Astrocyte of the hippocampus (primary cell): ENCODE data around the gene IPO4.
"Not testable (repeated sequence)": the region's sequence is repeated elsewhere in the genome, so short reads cannot be mapped to it uniquely, and the experiment has no call there.

Experiments
- DNase-seq: peaks from one replicate; pipeline ENCODE4 v3.0.0; 2011; ENCODE audit warnings: low read depth, low spot score

Gene IPO4

DNA sequence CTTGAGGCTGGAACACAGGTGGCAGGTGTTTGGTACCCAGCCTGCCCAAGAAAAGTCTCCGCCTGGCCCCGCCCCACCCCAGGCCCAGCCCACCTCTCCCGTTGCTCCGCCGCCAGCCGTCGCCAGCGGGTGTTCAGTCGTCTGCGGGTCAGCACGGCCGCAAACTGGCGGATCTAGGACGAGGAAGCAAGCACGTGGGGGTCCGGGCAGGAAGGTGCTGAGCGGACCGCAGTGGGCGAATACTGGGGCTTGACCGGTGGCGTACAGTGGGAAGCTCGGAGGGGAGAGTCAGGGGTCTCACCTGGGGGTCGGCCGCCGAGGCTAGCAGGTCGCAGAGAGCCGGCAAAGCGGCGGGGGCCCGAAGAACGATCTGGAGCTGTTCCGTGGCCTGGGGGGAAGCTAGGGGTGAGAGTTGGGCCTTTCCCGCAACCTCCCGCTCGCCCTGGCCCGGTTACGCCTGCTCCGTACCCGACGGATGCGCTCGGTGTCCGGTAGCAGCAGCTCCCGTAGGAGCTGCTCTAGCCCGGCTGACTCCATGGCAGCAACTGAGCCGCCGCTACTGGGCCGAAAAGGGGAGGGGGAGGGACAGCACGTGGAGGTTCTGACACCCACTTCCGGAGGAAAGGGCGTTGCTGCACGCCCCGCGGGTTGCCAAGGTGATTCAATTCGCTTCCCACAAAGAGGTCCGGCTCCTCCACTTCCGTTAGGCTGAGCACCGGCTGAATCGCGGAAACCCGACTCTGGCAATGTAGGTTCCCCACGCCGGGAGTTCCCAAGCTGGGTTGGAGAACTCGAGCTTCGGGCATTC lies at the start of gene IPO4:
Gene IPO4 (minus strand): TSS at position 566 of the 808 bp plus-strand sequence. CDS start 29 bp downstream, at position 537.
- DNase-seq: peak; percentile 99

DNA sequence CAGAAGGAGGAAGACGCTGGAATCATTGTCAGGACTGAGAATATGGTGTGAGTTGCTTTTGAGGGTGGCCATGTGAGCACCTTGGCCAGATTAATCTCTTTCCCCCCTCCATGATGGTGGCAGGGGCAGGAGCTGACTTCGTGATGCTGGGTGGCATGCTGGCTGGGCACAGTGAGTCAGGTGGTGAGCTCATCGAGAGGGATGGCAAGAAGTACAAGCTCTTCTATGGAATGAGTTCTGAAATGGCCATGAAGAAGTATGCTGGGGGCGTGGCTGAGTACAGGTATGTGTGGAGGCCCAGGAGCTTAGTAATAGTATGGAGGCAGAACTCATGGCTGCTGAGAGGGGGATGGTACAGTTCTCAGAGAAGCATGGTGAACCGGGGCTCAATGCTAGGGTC lies 49.5 kb upstream of the IPO4 start:
- DNase-seq: no peak

DNA sequence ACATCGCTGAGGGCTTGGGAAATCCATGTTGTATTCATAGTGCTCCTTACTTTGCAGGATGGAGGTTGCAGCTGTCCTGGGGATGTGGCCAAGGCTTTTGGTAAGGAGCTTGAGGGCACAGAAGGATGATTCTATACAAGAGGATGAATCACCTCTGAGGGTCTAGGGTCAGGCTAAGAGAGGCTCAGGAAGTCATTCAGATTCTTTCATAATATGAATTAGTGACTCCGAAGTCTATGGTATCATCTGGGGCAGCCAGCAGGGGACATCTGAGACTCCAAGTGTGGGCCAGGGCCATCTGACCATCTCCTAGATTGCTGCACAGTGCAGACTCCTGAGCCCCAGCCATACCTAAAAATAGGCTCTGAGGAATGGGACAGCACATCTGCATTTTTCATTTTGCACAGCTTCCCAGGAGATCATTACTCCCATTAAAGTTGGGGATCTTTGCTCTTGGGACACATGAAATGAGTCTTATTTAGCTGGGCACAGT lies 48.9 kb upstream of the IPO4 start:
- DNase-seq: no peak

GRCh38 chr14:24236689-24237462 lies 48.3 kb upstream of the IPO4 start:
- no peak for DNase-seq

- no peak for DNase-seq
Measured at GRCh38 chr14:24235804-24236688, 47.4 kb upstream of the IPO4 start.

DNA sequence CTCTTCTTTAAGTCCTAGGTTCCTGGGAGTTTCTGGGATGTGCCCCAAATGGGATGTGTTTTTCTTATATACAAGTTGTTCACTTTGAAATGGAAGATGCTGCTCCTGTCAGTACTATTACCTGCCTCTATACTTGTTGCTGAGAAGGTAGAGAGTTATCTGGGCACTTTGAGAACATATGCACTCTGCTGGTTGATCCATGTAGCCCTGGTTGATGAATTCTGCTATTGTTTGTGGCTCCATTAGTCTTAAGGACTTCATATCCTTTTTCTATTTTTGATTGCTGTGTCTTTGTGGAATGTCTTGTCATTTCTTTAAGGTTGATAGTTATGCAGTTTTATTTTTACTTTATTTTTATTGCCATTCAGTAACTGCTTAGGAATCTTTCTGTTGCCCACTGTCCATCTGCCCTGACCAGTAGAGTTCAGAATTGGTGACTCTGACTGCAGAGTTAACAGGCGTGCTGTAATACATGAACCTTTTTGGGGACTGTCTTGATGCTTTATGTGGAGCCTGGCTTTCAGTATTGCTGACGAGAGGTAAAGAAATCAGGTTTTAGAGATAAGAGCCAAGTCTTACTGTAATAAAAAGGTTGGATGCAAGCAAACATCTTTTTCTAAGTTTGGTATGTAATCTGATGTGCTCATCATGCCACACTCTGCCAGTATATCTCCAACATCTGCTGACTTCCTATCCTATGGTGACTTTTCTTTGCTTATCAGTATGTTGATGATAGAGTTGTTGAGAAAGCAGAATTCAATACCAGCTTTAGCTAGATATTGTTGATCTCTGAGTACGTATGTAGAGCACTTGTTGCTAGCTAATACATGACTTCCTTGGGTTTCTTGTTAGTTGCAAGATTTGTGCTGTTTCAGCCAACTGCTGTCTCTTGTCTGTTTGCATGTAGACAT lies 45.7 kb upstream of the IPO4 start:
- DNase-seq: no peak

GRCh38 chr14:24233538-24233866 lies 44.9 kb upstream of the IPO4 start:
- no peak for DNase-seq

DNA sequence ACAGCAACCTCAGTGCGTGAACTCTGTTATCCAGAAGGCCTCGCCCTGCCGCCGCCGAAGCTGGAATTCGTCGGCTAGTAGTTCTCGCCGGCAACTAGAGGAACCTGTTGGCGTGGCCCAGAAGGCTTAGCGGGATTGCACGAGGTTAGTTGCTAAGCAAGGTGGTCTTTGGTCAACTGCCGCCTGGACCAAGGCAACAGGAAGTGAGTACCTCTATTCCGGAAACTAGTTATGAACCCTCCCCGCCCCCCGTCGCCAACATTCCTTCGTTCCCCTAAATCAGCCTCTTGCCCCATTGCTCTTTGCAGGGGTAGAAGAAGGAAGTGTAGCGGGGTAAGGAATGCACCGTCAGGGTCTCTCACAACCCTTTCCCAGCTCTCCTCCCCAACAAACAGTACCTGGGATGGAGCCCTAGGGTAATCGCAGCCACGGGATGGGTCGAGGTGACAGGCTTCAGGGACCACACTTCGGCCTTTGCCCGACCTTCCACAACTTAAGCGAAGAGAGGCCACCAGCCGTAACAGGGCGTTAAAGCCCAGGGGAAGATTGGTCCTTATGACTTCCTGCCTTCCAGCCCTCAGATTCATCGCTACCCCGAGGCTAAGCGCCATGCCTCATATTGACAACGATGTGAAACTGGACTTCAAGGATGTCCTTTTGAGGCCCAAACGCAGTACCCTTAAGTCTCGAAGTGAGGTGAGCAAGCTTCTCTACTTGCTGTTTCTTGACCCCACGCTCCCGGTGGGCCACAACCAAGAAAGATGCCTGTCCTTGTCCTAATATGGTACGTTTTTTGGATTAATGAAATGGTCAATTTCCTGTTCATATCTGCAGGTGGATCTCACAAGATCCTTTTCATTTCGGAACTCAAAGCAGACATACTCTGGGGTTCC lies 44.3 kb upstream of the IPO4 start, which contains the start of gene GMPR2:
Gene GMPR2 (plus strand): TSS at position 285 of the 893 bp plus-strand sequence. CDS start 325 bp downstream, at position 610.
- no peak for DNase-seq

DNA sequence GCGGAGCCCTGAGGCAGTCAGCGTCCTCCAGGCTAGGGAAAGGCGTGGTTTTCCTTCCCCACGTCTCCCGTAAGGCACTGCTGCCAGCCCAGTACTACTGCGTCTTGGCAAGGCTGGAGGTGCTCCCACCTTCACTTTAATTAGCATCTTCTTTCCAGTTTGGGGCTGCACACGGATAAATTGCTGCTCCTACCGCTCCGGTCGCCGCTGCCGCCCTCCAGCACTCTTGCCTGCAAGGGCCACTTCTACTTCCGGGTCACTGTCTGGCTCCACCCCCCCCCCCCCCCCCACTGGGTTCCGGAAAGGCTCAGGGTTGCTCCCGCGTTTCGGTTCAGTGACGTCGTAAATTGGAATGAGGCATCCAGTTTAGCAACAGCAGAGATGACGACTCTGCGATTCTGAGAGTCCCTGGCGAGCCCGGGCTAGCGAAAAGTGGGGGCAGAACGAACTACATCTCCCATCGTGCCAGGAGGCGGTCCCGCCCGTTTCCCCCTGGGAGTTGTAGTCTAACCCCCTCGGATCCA lies 43.6 kb upstream of the IPO4 start, which contains the start of gene NEDD8:
Gene NEDD8 (minus strand): TSS at position 247 of the 524 bp plus-strand sequence. CDS start 100 bp downstream, at position 147.
- peak; percentile 96 for DNase-seq

DNA sequence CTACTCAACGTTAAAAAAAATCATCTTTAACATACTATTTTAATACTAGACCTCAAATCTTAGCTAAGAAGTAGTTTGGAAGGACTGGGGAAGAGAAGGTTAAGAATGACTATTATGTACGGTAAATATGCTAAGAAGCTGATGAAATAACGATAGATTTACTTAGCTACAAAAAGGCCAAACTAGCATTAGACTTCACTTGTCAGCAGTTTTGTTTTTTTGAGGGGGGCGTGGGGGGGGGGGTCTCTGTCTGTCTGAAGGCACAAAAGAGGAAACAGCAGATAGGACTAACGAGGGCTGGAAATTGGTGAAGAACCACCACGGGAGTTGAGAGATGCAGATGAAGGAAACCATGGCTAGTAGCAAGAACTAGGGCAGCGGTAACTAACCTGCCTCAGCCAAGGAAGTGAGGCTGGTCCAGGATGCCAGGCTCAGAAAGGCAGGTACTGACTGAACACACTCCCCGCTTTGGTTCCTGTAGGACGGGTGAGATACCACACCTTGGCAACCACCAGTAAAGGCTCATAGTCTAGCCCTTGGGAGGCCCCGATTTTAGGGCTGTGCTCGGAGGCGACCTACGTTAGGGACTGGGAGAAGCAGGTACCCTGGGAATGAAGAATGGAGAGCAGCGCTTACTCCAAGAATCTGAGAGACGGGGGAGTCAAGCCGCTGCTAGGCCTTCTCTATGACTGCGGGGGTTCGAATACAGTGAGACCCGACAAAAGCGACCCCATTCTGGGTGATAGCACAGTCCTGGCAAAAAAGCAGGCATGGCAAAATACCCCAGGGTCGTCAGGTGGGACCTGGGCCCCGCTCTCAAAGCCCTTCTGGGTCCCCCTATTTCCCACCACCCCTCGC lies 42.9 kb upstream of the IPO4 start:
- DNase-seq: no peak

- DNase-seq: no peak
Measured at GRCh38 chr14:24228902-24229301, 40.3 kb upstream of the IPO4 start.

DNA sequence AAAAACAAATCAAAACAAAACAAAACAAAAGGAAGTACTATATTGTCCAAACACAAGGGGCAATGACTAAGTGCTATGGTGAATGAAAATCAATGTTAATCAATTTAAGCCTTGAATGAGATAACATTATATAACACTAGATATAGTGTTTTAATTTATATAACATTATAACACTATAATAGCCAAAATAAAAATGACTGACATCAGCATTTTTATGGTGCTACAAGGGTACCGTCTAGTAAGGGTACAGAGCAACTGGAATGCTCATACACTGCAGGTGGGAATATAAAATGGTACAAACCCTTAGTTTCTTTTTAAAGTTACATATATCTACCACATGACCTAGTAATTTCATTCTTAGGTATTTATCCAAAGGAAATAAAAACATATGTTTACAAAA lies 37.9 kb upstream of the IPO4 start:
- DNase-seq: no peak

DNA sequence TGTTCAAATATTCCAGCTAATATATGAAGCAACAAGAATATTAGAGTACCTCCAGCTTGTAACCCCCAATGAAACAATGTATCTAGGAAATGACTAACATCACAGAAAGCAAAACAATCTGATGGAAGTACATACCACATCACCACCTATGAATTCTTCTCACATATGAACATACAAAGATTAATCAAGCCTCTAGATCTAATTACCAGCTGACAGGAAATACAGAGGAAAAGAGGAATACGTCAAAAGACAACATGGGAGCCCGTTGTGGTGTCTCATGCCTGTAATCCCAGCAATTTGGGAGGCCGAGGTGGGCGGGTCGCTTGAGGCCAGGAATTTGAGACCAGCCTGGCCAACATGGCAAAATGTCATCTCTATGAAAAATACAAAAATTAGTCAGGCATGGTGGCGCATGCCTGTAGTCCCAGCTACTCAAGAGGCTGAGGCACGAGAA lies 36.0 kb upstream of the IPO4 start:
- DNase-seq: peak; percentile 64

GRCh38 chr14:24222987-24223386 lies 34.4 kb upstream of the IPO4 start:
- DNase-seq: not testable (repeated sequence)

DNA sequence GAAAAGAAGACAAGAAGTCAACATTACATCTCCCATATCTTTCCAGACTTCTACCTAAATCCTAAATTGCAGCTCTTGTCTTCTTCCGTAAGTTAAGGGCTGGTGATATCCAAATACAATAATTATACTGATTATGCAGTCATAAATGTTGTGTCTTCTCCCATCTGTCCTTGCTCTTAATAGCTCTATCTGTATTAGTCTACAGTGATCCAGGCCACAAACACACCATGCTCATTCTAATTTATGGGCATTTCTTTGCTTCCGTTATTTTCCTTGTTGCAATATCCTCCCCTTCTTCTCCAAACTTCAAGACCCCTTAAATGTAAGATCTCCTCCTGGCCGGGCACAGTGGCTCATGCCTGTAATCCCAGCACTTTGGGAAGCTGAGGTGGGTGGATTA lies 30.9 kb upstream of the IPO4 start:
- no peak for DNase-seq

DNA sequence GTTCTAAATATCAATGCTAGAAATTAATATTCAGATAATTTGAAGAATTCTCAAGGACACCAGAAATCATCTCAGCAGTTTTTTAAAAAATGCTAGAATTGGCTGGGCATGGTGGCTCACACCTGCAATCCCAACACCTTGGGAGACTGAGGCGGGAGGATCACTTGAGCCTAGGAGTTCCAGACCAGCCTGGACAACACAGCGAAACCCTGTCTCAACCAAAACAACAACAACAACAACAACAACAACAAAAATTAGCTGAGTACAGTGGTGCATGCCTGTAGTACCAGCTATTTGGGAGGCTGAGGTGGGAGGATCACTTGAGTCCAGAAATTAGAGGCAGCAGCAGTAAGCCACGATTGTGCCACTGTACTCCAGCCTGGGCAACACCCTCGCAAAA lies 30.5 kb upstream of the IPO4 start:
- no peak for DNase-seq

GRCh38 chr14:24216876-24217275 lies 28.3 kb upstream of the IPO4 start:
- DNase-seq: not testable (repeated sequence)

- DNase-seq: no peak
Measured at GRCh38 chr14:24216345-24216699, 27.7 kb upstream of the IPO4 start.
